ENCODE measurements around the gene TMC1.

DNA sequence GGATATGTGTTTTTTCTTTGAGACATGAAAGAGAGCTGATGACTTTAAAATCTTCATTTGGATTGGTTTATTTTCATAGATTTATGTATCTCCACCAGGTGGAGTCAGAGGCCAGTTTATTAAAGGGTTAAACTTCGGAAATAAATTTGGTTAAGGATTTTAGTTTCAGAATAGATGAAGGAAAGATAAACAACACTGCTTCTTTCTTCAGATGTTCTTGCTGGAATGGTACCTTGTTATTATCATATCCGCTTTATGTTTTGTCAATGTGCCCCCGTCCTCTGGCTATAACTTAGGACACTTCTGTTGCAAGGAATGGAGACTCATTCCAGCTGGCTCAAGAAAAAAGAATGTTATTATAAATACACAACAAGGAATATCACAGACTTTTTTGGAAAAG is 350.3 kb downstream of the TMC1 start:
- TF ChIP-seq, protein P1, sequence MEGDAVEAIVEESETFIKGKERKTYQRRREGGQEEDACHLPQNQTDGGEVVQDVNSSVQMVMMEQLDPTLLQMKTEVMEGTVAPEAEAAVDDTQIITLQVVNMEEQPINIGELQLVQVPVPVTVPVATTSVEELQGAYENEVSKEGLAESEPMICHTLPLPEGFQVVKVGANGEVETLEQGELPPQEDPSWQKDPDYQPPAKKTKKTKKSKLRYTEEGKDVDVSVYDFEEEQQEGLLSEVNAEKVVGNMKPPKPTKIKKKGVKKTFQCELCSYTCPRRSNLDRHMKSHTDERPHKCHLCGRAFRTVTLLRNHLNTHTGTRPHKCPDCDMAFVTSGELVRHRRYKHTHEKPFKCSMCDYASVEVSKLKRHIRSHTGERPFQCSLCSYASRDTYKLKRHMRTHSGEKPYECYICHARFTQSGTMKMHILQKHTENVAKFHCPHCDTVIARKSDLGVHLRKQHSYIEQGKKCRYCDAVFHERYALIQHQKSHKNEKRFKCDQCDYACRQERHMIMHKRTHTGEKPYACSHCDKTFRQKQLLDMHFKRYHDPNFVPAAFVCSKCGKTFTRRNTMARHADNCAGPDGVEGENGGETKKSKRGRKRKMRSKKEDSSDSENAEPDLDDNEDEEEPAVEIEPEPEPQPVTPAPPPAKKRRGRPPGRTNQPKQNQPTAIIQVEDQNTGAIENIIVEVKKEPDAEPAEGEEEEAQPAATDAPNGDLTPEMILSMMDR (conservative IDR thresholded peaks at IDR 0.05; ENCODE audit: low read length) = peak; percentile 79
- no peak for TF ChIP-seq EZH2phosphoT487 (IDR thresholded peaks at IDR 0.05; ENCODE audit: borderline replicate concordance)
